Measurements from ENCODE around the gene SLC2A14.

DNA sequence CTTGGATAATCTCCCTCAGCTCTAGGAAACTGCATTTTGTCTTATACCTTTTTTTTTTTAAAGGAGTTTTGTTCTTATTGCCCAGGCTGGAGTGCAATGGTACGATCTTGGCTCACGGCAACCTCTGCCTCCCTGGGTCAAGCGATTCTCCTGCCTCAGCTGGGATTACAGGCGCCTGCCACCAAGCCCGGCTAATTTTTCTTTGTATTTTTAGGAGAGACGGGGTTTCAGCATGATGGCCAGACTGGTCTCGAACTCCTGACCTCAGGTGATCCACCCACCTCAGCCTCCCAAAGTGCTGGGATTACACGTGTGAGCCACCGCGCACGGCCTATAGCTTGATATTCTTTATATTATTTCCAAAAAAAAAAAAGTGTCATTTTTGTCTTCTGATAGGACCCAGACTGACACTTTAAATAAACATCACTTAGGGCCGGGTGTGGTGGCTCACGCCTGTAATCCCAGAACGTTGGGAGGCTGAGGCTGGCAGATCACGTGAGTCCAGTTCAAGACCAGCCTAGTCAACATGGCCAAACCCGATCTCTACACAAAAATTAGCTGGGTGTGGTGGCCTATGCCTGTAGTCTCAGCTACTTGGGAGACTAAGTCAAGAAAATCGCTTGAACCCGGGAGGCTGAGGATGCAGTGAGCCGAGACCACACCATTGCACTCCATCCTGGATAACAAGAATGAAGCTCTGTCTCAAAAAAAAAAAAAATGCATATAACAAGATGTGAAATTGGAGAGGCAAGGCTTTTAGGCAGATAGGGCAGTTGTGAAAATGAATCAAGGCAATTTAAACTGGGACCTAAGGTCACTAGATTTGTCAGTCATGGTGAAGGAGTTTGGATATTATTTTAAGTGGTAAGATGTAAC, 44.9 kb upstream of the SLC2A14 start:
- TF ChIP-seq CTCF (conservative IDR thresholded peaks at IDR 0.05) (no peak), EZH2 (IDR thresholded peaks at IDR 0.05; ENCODE audit: low read depth) (no peak)

Measured in PC-9 (cell line).